ENCODE data around the gene CRELD2. TPM values are rescaled to one million over a fixed set of nuclear protein-coding genes. Genes with fewer than 3 reads are reported as not detected.

Gene CRELD2, protein sequence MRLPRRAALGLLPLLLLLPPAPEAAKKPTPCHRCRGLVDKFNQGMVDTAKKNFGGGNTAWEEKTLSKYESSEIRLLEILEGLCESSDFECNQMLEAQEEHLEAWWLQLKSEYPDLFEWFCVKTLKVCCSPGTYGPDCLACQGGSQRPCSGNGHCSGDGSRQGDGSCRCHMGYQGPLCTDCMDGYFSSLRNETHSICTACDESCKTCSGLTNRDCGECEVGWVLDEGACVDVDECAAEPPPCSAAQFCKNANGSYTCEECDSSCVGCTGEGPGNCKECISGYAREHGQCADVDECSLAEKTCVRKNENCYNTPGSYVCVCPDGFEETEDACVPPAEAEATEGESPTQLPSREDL
- 10 to 100 TPM; 14.0 to 27.8 (median 17.8) TPM for polyA plus RNA-seq (ENCODE audit: insufficient read length in 10 of 10)
- long read RNA-seq, donor 1, partial matches to known transcripts, result 0 of 5 reads
- long read RNA-seq, donor 1, other reads (novel, unspliced or antisense), result 0 of 5 reads
- long read RNA-seq, donor 2, transcript CRELD2-201 (10 exons, 1,357 nt), result major isoform, 8 of 10 reads
- long read RNA-seq, donor 2, partial matches to known transcripts, result 0 of 10 reads
- long read RNA-seq, donor 2, other reads (novel, unspliced or antisense), result 0 of 10 reads
- long read RNA-seq, donor 3, result 0 reads
- long read RNA-seq, donor 4, partial matches to known transcripts, result 0 of 4 reads
- long read RNA-seq, donor 4, other reads (novel, unspliced or antisense), result 0 of 4 reads
- long read RNA-seq, donor 5, transcript CRELD2-201 (10 exons, 1,357 nt), result major isoform, 14 of 15 reads
- long read RNA-seq, donor 5, partial matches to known transcripts, result 0 of 15 reads
- long read RNA-seq, donor 5, other reads (novel, unspliced or antisense), result 0 of 15 reads
- long read RNA-seq, donor 6, transcript CRELD2-201 (10 exons, 1,357 nt), result major isoform, 9 of 10 reads
- long read RNA-seq, donor 6, partial matches to known transcripts, result 0 of 10 reads
- long read RNA-seq, donor 6, other reads (novel, unspliced or antisense), result 0 of 10 reads
- long read RNA-seq, donor 7, transcript CRELD2-201 (10 exons, 1,357 nt), result major isoform, 6 of 6 reads
- long read RNA-seq, donor 7, partial matches to known transcripts, result 0 of 6 reads
- long read RNA-seq, donor 7, other reads (novel, unspliced or antisense), result 0 of 6 reads
- long read RNA-seq, donor 8, transcript CRELD2-201 (10 exons, 1,357 nt), result major isoform, 7 of 7 reads
- long read RNA-seq, donor 8, partial matches to known transcripts, result 0 of 7 reads
- long read RNA-seq, donor 8, other reads (novel, unspliced or antisense), result 0 of 7 reads
- long read RNA-seq, donor 9, result 0 reads

- peak; percentile 98 to 99 (median 98) for DNase-seq
Measured at GRCh38 chr22:49917974-49918910, at the start of gene CRELD2, which contains the start of gene ALG12. CRELD2 (plus strand) TSS chr22:49918634; CDS start chr22:49918770, 136 bp downstream. ALG12 (minus strand) TSS chr22:49918438; CDS start chr22:49913765, 4,673 bp downstream.

- DNase-seq, result no peak
Measured at GRCh38 chr22:49869086-49869830, 49.2 kb upstream of the CRELD2 start.

DNA sequence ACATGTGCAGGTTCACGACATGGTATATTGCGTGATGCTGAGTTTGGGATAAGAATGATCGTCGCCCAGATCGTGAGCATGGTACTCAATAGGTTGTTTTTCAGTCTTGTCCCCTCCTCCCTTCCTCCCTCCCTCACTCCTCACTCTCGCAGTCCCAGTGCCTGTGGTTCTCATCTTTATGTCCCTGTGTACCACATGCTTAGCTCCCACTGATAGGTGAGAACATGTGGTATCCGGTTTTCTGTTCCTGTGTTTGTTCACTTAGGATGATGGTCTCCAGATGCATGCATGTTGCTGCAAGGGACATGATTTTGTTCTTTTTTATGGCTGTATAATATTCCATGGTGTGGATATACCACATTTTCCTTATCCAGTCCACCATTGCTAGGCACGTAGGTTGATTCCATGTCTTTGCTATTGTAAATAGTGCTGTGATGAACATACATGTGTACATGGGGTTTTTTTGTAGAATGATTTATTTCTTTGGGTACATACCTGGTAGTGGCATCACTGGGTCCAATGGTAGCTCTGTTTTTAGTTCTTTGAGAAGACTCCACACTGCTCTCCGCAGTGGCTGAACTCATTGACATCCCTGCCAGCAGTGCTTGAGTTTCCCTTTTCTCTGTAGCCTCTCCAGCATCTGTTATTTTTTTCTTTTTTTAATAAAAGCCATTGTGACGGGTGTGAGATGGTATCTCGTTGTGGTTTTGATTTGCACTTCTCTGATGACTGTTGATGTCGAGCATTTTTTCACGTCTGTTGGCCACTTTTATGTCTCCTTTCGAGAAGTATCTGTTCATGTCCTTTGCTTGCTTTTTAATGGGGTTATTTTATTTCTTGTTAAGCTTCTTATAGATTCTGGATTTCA is 48.4 kb upstream of the CRELD2 start:
- DNase-seq, result no peak

GRCh38 chr22:49871482-49871881 is 47.0 kb upstream of the CRELD2 start:
- DNase-seq, result no peak

- no peak for DNase-seq
Measured at GRCh38 chr22:49872347-49872746, 46.1 kb upstream of the CRELD2 start.

DNA sequence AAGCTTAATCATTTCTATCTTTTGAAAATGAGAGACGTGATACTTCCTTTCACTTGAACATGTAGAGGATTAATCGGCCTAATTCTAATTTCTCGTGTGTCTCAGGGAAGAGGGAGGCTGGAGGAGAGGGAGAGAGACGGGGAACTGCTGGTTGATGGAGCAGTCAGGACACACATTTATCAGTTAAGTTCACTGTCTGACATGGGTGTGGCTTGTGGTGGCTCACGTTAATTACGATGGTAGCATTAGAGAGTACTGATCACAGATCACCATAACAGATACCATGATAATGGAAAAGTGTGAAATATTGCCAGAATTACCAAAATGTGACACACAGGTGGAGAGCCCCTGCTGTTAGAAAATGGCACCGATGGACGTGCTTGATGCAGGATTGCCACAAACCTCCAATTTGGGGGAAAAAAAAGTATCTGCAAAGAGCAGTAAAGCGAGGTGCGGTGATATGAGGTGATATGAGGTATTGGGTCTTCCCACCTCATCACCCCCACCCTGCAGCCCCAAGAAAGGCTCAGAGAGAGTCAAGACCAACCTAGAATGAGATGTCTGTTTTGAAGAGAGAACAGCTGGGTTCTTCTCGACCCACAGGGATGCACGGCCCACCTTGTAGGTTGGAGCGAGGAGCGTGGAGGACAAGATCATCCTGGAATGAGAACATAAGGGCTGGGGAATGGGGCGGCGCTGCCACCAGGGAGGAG is 45.0 kb upstream of the CRELD2 start:
- no peak for DNase-seq

DNA sequence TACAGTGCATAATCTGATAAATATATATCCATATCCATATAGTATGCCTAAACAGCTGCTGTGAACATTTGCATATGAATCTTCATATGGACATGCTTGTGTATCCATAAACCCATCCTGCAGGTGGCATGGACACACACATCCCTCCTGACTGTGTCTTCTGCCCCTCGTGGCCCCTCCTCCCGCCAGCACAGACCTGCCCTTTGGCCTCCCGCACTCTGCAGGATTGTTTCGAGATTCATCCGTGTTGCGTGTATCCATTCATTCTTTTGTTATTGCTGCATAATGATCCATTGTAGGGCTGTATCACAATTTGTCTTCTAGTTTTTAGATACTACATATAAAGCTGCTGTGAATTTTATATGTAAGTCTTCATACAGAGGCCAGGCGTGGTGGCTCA is 40.8 kb upstream of the CRELD2 start:
- no peak for DNase-seq

GRCh38 chr22:49878206-49878605 is 40.2 kb upstream of the CRELD2 start:
- no peak for DNase-seq

DNA sequence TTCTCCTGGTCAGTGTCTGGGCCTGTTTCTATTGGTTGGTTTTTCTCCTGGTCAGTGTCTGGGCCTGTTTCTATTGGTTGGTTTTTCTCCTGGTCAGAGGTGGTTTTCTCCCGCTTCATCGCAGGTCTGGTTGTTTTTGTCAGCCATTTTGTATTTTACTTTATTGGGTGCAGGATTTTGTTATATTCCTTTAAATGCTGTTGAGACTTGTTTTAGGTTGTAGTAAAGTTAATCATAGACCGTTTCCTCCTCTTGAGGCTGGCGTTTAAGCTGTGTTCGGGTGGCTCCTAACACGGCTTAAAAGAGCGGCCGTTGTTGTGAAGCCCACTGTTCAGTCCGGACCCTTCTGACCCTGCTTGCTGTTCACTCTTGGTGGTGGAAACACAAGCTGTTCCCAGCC is 38.6 kb upstream of the CRELD2 start:
- no peak for DNase-seq

GRCh38 chr22:49880281-49880680 is 38.2 kb upstream of the CRELD2 start:
- DNase-seq, result no peak

DNA sequence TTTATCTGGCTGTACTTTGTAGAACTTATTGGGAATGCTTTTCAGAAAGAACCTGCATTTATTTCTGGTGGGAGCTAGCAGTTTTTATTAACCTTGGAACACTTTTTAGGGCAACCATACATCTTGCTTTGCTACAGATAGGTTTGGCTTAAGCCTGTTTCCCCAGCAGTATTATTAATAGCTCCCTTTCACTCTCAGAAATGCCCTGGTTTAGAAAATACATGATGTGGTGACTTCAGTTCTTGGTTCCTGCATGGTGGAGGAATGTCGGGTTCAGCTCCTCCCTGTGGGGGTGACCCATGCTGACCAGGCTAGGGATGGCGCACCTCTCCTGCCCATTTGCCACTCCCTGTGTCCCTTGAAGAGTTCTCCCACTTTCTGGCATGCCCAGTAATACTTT is 36.6 kb upstream of the CRELD2 start:
- no peak for DNase-seq

DNA sequence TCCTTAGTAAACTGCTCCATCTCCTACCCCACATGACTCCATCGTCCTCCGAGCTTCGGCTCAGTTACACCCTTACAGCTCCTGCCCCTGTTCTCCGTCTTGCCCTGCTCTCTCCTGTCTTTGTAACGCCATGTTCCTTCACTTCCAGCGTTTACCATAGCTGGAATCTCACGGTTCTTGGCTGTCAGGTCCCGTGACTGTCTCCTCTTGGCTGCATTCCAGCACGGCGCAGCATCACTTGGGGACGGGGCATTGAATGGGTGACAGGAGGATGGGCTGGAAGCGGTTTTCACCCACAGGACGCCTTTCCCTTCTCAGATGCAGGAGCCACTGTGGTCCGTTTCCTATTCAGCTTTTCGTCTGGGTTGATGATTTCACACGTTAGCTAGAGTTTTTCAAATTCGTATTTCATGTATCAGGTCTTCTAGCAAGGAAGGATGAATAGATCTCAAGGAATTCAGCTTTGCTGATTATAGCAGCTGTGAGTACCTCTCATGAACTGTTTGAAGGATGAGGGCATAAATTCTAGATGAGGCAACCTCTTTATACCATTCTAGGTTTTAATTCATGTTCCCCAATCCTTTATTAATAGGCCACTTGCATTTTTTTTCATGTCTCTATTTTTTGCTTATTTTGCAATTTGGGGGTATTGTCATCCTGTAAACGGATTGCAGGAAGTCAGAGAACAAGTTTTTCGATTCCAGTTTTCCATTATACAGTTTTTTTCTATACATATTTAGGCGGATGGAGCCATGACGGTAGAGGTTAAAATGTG is 35.7 kb upstream of the CRELD2 start:
- no peak for DNase-seq

- DNase-seq, result no peak
Measured at GRCh38 chr22:49883294-49883640, 35.2 kb upstream of the CRELD2 start.

- no peak for DNase-seq
Measured at GRCh38 chr22:49884075-49884474, 34.4 kb upstream of the CRELD2 start.

DNA sequence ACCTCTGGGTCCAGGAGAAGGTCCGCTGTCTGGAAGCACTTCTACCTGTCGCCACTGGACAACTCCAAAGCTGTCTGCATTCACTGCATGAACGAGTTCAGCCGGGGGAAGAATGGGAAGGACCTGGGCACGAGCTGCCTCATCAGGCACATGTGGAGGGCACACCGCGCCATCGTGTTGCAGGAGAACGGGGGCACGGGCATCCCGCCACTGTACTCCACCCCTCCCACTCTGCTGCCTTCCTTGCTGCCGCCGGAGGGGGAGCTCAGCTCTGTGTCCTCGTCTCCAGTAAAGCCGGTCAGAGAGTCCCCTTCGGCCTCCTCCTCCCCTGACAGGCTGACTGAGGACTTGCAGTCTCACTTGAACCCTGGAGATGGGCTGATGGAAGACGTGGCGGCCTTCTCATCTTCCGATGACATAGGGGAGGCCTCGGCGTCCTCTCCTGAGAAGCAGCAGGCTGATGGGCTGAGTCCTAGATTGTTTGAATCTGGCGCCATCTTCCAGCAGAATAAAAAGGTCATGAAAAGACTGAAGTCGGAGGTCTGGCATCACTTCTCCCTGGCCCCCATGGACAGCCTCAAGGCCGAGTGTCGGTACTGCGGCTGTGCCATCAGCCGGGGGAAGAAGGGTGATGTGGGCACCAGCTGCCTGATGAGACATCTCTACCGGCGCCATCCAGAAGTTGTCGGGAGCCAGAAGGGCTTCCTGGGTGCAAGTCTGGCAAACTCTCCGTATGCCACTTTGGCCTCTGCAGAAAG is 33.8 kb upstream of the CRELD2 start:
- no peak for DNase-seq

DNA sequence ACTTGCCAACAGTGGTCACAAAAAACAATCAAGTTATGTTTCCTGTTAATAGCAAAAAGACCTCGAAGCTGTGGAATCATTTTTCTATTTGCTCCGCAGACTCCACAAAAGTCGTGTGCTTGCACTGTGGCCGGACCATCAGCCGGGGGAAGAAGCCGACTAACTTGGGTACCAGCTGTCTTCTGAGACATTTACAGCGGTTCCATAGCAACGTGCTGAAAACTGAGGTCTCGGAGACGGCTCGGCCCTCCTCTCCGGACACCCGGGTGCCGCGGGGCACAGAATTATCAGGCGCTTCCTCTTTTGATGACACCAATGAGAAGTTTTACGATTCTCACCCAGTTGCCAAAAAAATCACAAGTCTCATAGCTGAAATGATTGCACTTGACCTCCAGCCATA is 33.2 kb upstream of the CRELD2 start:
- DNase-seq, result no peak

- DNase-seq, result no peak
Measured at GRCh38 chr22:49885881-49886280, 32.6 kb upstream of the CRELD2 start.

Measured in muscle of back (tissue), 13 donors.